HG03342 (cell line): ENCODE results near the gene LTB4R2.

Experiments used
- ATAC-seq: cut with Tn5 transposase; IDR thresholded peaks from one replicate; pipeline ENCODE4 v1.9.1; 2021; ENCODE audit warnings: mild to moderate bottlenecking, moderate library complexity; ENCODE audit not compliant: unreplicated experiment

LTB4R2 gene, protein sequence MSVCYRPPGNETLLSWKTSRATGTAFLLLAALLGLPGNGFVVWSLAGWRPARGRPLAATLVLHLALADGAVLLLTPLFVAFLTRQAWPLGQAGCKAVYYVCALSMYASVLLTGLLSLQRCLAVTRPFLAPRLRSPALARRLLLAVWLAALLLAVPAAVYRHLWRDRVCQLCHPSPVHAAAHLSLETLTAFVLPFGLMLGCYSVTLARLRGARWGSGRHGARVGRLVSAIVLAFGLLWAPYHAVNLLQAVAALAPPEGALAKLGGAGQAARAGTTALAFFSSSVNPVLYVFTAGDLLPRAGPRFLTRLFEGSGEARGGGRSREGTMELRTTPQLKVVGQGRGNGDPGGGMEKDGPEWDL

DNA sequence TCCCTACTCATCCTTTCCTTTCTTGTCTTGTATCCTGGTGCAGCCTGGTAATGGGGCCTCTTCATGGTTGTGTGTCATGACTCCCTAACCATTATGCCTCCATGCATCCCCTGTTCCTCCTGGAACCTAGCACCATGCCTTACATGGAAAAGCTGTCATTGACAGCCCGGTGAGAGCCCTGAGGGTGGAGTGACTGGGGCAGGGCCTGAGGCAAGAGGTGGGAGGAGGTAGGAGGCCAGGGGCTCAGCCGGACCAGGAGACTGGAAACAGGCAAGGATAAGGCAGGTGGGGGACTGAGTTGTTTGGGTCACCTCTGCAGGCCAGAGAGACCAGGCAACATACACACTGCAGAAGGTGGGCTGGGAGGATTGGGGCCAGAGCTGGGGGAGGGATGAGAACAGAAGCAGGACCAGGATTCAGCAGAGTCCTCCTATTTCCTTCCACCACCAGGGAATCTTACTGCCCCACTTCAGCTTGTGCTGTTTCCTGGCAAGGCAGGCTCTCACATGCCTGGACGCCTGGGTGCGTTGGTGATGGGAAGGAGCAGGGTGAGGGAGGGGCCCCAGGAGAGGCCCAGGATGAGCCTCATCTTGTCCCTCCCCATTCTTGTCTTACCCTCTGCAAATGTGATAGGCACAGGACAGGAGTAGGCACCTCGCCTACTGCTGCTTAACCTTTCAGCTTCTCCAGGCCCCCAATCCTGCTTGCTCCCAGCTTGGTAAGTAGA, at the start of gene LTB4R2:
Gene LTB4R2, plus strand, starts transcription at position 603 of the 727 bp plus-strand sequence. CDS start 525 bp downstream, outside the sequence.
- ATAC-seq = no peak

DNA sequence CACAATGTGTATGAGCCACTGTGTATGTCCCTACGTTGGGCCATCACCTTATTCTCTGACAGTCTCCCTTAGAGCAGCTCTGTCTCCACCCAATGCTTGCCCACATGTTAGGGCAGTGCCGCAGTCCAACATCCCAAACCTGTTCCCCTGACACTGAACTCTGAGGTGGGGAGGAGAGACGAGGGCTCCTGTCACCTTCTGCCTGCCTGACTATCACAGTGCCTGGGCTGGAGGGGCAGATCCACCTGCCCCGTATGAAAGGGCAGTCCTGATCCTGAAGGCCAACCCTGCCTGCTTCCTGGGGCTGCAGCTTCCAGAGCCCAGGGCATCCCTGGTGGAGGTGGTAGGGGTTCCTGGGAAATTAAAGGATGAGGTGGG, 49.2 kb upstream of the LTB4R2 start:
- ATAC-seq = no peak

DNA sequence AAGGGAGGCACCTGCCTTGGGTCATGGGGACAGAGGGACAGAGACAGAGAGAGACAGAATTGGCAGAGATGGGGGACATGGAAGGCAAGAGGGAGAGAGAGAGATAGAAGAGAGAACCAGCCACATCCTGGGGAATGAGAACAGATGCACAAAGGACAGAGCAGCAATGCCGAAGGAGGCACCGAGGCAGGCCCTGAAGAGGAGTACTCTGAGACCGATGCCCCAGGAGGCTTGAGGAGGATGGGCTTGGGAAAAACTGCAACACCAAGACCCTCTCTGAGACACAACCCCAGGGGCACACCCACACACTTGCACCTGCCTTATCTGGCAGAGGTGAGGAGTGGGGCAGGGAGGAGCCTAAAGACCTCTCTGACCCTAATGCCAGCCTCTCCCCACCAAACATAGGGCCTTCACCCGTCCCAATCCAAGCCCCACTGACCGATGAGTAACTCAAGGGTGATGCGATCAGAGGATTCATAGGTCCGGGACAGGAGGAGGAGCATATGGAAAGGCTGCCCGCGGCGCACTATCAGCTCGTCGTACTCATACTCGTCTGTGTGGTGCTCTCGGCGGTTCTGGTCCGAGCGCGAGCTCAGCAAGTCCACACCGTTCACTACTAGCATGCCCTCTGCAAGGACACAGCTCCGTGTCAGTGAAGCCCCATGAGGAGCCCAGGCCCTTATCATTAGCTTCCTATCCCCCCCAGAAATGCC, 48.5 kb upstream of the LTB4R2 start:
- ATAC-seq = no peak

DNA sequence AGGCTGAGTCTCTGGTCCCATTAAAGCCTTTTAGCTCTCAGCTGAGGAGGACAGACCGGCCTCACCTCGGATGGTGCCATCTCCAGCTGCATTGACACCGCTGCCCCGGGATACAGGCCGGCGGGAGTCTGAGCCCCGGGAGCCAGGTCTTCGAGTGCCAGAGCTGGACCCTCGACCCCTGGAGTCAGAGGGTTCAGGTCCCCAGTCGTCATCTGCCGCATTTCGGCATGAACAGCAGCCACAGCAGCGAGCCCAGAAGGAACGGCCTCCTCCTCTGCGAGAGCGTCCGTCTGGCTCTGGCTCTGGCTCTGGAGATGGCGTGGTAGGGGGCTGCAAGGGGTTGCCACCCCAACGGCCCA, 48.0 kb upstream of the LTB4R2 start:
- no peak for ATAC-seq

DNA sequence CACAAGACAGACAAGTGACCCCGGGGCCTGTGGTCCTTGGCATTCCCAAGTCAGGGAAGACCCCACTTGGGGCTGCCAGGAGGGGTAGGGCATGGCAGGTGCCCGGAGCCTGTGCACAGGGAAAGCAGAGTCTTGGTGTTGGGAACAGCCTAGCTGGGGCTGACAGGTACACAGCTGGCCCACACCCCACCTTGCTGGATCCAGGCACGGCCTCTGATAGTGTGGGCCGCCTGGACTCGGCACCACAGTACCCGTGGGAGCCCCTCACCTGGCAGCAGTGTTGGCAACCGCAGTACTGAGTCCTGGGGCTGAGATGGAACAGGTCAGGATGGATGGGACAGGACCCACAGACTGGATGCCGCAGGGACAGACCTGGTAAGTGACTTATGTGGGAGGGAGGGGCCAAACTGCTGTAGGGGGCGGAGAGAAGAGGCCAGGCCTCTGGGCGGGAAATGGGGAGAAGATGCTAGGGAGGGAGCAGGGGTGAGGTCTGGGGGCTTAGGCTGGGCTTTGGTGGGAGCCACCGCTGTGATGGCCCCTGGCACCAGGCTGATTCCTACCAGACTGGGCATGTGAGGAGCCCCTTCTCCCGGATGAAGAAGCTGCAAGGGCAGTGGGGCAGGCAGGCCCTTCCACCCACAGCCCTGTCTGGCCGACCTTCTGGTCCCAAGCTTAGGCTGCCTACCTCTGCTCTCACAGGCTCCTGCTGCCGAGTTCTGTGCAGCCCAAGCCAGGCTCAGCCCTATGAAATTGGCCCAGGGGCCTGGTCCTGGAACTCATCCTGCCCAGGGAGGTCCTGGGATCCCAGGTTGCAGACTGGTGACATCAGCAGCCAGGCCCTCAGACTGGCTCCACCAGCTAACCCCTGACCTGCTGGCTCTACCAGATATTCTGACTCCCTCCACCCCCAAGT, 46.9 kb upstream of the LTB4R2 start, which contains the start of gene TGM1:
Gene TGM1, minus strand, starts transcription at position 357 of the 913 bp plus-strand sequence. CDS start 825 bp downstream, outside the sequence.
- no peak for ATAC-seq

DNA sequence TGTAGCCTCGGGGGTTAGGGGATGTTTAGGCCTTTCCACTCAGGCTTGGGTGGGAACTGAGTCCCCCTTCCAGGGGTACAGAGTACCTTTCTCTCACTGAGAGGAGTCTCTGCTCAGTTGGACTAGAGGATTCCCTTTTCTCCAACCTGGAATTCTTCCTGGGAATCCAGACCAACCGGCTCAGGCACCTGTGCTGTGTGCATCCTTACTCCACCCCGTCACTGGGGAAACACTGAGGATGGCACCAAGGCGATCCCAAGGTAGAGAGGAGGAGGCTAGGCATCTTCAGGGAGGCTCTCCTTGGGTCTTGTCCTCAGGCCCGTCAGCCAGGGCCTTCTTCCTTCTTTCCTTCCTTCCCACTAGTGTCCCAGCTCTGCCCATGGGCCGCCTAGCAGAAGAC, 46.1 kb upstream of the LTB4R2 start:
- ATAC-seq = no peak

DNA sequence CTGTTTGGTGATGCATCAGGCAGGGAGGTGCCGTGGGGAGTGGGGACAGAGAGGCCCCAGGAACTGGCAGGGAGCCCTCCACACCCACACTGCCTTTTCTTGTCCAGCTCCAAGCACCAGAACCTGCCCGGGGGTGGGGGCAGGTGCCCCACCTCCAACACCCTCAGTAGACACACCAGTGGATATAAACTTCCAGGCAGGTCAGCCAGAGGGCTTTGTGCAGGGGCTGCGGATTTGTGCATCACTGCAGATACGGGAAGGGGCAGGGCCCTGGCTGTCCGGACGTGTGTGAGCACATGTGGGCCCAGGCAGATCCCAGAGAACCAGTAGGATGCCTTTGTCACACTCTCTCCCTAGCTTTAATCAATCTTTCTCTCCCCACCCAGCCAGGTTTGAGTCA, 45.6 kb upstream of the LTB4R2 start:
- ATAC-seq = no peak

DNA sequence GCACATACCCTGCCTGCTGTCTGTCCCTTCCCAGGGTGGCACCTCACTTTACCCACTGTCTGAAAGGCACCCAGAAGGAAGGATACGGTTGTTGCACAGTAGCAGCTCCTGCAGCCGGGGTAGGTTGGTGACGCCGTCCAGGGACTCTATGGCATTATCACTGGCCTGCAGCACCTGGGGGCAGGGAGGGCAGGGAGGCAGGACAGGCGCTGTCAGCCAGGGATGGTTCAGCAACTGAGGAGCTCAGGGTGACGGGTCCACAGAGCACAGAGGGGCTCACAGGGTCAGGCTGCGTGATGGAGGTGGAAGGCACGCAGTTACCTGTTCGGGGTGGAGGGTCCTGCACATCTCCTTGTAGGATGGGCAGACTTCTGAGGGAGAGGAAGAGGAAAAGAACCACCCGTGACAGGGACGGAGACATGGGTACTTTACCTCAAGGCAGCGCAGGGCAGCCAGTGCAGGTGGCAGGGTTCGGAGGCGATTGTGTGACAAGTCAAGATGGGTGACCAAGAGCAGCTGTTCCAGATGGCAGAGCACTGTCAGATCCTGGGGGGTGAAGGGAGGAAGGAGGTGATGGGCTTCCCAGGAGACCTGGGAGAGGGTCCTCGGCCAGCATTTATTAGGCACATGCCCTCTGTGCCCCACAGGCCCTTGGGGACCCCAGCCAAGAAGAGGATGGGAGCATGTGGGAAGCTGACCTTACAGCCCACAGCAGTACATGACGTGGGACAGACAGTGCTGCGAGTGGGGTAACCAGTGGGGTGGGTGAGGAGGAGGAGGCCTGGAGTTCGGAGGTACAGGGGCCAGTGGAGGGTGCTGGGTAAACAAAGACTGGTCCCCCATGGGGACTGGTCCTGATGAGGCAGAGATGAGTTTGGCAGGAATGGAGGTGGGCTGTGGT, 43.3 kb upstream of the LTB4R2 start:
- ATAC-seq = no peak

DNA sequence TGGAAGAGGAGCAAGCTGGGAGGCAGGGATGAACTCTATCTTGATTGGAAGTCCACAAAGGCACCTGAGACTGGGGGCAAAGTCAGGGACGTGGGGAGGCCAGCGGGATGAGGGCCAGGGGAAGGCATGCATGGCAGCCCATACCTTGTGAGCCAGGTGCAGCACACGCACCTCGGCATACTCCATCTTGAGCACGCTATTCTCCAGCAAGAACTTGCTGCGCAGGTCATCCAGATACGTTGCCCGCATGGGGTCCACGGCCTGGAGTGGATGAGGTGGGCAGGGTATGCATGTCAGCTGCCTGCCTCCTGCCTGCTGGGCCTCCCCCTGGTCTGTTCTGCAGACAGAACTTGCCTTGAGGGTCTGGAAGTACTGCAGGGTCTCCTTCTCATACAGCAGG, 42.4 kb upstream of the LTB4R2 start:
- ATAC-seq = no peak

DNA sequence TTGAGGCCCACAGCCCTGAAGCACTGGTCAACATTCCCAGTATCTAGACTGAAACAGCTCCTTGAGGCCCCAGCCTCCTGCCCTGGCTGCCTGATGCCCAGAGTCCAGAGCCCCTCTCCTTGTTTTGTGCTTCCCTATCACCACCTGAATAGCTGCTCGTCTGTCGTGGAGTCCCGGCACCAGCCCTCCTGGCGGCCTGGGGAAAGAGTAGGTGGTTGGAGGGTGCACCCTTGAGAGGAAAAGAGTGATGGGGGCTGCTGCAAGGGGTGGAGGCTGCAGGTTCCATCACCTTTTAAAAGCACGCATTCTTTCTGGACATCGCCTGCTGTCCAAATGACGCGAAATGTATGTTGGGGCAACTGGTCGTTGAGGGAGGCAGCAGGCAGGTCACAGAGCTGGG, 41.7 kb upstream of the LTB4R2 start:
- ATAC-seq = no peak

DNA sequence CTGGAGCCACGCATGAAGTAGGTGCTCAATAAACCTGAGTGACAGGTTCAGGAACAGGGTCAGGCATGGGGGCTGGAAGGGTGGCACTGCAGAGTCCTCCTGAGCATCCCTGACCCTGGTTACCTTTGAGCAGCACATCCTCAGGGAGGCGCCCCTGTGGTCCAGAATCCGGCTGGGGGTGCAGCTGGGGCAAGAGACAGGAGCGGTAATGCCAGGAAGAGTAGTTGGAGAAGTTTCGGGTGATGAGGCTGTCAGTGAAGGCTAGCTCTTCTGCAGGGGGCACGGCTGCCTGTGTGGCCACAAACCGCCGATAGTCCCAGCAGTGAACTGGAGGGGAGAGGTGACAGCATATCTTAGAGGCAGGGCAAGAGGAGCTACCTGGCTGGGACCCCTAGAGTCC, 40.6 kb upstream of the LTB4R2 start:
- ATAC-seq = no peak

DNA sequence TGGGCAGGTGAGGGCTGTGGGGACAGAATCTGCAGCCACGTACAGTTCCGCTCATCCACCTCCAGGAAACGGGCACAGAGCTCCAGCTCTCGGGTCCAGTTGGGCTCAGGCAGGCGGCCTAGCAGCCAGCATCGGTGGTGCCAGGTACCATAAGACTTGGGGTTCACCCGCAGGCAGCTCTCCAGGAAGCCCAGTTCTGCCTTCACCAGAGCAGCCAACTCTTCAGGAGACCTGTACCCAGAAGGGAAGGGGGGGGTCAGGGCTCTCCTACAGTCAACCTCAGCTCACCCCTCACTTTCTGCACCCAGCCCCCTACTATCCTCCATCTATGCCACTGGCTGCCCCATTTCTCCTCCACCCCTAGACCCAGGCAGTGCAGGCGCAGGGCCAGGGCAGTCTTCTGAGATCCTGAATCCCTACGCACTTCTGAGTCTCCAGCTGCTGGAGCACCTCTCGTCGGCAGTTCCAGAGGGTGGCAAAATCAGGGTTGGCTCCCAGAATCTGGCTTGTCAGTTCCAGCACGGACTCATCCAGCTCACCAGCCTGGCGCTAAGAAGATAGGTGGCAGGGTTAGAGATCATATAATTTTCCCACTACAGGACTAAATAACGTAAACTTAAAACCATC, 39.9 kb upstream of the LTB4R2 start:
- ATAC-seq = no peak

DNA sequence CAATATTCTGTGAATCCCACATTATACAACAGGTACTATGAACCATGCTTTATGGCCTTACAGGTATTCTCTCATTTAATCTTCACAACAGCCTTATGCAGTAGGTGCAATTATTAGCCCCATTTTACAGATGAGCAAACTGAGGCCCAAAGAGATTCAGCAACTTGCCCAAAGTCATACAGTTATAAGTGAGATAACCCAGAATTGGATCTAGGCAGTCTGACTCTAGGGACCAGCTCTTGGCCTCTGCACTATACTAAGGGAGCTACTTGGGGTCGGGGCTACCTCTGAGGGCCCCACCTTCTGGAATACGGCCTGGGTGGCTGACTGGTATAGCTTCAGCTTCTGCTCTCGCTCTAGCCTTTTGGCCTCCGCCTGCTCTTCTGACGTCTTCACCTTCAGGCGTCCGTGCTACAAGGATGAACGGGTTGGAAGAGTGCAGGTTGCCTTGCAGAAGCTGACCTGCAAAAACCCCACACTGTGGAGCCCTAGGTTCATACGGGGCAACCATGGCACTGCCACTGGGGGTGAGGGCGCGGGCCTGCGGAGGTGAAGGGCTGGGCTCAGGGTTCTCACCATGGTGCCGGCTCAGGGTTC, 39.3 kb upstream of the LTB4R2 start:
- no peak for ATAC-seq

DNA sequence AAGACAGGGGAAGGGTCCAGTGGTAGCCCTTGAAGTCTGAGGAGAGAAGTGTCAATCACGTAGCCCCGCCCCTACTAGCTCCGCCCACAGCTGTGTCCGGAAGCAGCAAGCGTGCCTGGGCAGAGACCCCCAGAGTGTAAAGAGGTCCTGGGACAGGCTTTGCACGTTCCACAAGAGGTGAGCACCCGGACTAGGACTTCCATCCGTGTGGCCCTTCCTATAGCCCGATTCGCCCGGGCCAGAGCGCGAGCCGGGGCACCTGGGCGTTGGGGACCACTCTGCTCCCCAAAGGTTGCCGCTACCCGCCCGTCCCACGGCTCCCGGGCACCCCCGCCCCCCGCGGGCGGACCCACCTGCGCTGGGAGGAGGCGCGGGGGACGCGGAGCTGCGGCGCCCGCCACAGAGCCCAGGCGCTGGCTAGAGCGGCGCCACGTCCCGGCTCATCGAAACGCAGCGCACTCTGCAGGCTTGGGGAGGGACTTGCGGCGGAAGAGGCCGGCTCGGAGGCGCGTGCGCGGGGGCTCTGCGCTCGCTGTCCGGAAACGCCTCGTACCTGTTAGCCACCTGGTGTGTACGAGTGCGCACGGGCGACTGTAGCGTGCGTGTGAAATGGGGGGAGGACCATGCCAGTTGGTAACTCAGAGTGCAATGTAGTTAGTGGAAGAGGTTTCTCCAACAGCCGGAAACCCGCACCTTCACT, 38.7 kb upstream of the LTB4R2 start, which contains the start of gene RABGGTA:
Gene RABGGTA, minus strand, starts transcription at position 464 of the 700 bp plus-strand sequence. CDS start 482 bp downstream, outside the sequence.
- peak; percentile 83 for ATAC-seq

DNA sequence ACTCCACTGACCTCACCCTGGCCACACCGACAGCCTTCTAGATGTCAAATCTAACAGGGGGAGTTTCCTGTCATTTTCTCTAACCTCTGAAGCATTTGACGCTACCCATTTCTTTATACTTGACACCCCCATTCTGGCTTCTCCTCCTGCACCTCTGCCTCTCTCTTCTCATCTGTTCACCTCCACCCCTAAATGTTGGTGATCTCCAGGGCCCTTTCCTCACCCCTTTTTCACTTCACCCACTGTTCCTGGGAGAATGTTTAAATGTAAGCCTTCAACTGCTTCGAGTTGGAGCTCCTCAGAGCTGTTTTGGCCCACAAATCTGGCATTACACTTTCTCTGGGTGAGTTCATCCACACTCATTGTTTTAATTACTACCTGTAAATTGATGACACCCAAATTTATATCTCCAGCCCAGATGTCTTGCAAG, 38.1 kb upstream of the LTB4R2 start:
- no peak for ATAC-seq

DNA sequence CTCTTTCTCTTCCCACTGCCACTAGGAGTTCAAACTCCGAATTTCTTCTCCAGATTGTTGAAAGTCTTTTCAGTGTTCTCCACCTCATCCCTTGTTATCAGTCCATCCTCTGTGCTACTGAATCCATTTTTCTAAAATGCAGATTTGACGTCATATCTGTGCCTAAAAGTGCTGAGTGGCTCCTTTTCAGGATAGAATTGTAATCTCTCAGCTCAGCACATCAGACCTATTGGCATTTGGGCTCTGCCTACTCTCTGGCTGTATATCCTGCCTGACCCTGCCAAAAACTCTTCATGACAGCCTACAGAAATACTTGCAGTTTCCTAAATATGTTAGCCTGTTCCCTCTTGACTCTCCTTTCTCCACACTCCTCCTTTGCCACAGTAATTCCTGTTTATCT, 37.5 kb upstream of the LTB4R2 start:
- no peak for ATAC-seq

DNA sequence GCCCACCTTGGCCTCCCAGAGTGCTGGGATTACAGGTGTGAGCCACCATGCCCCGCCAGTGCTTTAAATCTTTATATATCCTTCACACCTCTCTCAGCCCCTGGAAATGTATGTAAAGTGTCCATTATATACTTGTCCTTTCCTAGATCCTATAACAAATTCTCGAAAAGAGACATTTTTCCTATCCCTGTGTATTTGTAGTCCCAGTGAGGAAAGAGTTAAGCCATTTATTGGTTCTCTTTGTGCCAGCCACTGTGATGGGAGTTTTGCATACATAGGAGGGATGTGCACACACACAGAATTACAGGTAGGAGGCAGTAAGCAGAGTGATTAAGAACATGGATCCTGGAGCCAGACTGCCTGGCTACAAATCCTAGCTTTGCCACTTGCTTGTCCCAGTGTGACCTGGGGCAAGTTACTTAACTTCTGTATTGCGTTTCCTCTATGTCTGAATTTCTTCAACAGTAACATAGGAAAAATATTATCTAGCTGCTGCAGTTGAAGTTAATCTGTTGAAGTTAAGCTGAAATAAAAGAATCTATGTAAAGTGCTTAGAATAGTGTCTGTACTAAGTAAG, 36.4 kb upstream of the LTB4R2 start:
- ATAC-seq = no peak

DNA sequence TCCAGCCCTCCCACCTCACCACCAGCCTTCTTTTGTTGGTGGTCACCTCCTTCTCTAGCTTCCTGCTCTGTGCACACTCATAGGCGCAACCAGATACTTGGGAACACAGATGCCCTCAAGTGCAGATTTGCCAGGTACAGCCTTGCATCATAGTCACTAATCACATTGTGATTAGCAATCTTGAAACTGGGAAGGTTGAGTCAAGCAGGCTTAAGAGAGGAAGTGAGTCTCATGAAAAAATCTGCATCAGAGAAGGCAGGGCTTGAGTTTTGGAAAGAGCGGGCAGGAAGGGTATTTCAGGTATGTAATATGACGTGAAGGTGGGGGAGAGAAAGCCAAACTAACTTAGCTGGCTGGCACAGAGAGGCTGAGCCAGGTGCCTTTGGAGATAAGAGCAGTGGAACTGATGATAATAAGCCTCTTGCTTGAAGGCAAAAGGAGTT, 35.8 kb upstream of the LTB4R2 start:
- peak; percentile 41 for ATAC-seq
